ENCODE results near the gene WDR18. TPM values are rescaled to one million over a fixed set of nuclear protein-coding genes. Genes with fewer than 3 reads are reported as not detected.

The WDR18 gene
- polyA plus RNA-seq, 12 donors = 18.9 to 38.0 (median 20.3) TPM; not detected in 1

DNA sequence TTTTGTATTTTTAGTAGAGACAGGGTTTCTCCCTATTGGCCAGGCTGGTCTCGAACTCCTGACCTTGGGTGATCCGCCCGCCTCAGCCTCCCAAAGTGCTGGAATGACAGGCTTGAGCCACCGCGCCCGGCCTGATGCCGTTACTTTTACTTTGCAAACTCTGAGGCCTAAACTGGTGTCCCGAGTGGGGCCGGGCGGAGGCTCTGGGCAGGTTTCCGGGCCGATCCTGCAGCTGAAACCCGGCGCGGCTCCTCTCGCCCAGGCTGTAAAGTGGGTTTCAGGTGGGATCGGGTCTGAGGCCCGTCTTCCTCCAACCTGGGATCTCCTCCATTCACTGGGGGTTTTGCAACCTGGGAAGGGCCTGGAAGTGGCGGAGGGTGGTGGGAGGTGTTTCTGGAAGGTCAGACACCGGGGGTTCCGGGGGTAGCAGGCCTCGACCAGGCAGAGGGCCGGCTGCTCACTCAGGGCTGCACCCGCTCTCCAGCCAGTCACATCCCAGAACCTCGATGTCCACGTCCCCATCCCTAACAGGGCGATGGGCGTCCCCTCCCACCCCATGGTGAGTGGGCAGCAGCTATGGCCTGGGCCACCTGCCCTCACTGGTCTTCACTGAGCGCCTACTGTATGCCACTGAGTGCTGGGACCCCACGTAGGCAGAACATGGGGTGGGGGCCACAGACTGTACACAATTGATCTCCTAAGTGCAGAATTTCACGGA is 21.3 kb upstream of the WDR18 start:
- DNase-seq = no peak

DNA sequence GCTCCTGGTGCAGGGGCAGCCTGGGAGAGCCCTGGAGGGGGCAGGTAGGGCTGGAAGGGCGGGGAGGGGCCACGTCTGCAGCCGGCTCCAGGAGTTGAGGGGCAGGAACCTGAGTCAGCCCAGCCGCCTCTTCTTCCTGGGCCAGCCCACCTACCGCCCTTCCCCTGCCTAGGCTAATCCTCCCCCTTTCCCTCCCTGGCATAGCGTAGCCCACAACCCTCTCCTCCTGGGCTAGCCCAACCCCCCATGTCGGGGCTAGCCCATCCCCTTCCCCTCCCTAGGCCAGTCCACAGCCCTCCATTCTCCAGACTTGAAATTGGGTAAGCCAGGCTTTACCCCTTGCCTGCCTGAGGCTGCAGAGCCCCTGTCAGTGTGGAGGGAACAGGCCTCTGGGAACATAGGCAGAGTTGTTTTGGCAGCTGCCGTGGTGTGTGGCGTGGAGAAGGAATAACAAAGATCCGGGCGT is 20.6 kb upstream of the WDR18 start:
- no peak for DNase-seq

DNA sequence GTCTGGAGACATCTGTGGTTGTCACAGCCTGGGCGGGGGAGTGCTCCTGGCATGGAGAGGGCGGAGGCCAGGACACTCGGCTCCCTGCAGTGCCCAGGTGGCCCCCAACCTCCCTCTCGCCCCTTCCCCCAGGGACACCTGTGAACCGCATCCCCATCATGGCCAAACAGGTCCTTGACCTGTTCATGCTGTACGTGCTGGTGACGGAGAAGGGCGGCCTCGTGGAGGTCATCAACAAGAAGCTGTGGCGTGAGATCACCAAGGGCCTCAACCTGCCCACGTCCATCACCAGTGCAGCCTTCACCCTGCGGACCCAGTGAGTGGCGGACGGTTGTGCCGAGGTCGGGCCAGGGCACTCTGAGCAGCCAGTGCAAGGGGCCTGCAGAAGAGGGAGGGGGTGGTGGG is 20.0 kb upstream of the WDR18 start:
- DNase-seq = no peak

DNA sequence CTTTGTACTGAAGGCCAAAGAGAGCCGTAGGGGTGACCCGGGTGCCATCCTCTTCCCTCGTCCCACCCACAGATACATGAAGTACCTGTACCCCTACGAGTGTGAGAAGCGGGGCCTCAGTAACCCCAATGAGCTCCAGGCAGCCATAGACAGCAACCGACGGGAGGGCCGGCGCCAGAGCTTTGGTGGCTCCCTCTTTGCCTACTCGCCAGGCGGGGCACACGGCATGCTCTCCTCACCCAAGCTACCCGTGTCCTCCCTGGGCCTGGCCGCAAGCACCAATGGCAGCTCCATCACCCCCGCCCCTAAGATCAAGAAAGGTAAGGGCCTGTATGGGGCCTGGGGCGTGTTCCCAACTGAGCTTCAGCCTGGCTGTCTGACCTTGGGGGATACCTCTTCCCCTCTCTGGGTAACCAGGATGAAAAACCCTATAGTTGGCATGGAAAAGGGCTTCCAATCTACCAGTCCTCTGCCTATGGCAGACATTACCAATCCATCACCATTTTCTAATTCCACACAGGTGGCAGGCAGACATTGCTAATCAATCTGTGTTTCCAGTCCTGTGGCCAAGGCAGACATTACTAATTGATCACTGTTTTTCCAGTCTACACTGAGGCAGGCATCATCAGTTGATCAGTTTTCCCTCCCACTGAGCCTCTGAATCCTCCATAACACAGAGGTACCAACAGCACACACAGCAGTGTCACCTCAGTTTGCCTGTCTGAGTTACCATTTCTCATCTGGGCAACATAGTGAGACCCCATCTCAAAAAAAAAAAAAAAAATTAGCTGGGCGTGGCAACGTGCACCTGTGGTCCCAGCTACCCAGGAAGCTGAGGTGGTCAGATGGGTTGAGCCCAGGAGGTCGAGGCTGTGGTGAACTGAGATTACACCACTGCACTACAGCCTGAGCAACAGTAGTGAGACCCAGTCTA is 19.1 kb upstream of the WDR18 start:
- no peak for DNase-seq

DNA sequence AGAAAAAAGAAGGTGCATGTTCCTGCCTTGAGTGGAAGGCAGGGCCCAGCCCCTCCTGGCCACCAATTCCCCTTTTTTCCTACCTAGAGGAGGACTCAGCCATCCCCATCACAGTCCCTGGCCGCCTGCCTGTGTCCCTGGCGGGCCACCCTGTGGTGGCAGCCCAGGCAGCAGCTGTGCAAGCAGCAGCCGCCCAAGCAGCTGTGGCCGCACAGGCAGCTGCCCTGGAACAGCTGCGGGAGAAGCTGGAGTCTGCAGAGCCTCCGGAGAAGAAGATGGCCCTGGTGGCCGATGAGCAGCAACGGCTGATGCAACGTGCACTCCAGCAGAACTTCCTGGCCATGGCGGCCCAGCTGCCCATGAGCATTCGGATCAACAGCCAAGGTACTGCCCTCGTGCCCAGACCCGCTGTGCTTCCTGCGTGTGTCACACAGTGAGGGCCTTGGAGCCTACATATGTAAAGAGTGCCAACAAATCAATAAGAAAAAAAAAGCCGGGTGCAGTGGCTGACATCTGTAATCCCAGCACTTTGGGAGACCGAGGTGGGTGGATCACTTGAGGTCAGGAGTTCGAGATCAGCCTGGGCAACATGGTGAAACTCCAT is 17.6 kb upstream of the WDR18 start:
- DNase-seq = no peak

DNA sequence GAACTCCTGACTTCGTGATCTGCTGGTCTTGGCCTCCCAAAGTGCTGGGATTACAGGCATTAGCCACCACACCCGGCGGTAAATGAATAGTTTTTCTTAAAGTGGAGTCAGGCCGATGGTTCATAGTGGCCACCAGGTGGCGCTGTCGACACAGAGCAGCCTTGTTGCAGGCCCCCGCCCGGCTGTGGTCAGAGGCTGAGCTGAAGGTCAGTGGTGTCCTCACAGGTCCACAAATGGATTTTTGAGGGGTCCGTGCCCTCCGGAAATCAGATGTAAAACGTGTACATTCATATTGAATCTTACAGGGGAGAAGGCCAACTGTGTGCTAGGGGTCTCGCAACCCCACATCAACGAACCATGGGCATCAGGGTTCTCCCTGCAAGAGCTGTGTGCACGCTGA is 13.4 kb upstream of the WDR18 start:
- DNase-seq = no peak

DNA sequence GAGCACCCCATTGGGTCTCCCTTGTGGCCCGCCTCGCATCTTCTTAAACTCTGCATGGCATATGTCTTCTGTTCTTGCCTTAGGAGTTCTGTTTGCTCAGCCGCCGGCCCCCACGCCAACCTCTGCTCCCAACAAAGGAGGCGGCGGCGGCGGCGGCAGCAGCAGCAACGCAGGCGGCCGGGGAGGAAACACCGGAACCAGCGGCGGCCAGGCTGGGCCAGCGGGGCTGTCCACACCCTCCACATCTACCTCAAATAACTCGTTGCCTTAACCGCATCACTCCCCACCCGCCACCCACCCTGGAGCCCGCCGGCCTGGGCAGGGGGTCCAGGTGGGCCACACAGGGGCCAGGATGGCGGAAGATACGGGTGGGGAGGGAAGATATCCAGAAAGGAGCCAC is 12.3 kb upstream of the WDR18 start:
- no peak for DNase-seq

DNA sequence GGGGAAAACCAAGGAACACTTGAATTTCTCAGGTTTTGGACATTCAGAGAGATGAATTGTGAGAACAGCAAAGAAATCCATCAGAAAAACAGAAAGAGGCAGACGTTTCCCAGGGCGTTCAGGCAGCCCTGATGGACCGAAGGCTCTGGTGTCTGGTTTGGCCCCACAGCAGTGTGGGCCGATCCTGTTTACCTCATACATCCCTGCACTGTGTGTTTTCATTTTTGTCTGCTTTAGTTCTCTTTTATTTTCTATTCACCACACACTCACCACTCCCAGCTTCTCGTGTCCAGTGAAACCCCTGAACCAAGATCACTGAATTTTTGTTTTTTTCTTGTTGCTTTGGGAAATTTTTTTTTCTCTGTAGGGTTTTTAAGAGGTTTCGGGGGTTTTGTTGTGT is 11.9 kb upstream of the WDR18 start:
- no peak for DNase-seq

DNA sequence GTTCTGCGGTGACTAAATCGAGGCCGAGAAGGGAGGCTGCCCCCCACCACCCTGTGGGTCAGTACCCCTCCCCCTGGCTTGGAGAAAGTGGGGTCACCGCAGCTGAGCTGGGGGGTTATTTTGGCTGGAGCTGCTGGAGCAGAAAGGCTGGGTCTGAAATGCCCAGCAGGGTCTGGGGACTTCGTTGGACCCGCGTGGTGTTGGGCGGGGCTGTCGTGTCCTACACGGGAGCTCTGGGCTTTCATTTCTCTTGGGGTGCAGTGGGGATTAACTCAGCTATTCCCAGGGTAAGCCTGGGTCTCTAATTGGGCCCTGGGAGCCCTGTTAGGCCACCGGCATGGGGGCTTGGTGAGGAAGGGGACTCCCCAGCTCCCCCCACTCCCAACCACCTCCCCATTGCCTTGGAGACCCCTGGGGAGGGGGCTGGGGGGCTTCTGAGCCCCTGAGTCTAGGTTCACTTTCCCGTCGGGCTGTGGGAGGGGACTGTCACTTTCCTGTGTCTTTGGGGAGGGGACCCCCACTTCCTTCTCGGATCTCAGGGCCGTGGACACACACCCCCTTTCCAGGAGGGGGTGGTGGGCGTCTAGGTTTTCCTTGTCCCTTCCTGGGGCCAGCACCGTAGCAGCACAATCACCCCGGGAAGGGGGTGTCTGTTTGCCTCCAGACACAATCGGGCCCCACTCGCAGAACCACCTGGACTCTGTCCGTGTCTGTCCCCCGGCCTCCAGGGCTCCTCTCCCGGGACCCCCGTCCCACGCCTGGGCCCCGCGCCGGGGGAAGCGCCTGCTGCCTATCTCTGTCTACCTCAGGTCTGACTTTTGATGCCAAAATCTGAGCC is 10.2 kb upstream of the WDR18 start:
- no peak for DNase-seq

DNA sequence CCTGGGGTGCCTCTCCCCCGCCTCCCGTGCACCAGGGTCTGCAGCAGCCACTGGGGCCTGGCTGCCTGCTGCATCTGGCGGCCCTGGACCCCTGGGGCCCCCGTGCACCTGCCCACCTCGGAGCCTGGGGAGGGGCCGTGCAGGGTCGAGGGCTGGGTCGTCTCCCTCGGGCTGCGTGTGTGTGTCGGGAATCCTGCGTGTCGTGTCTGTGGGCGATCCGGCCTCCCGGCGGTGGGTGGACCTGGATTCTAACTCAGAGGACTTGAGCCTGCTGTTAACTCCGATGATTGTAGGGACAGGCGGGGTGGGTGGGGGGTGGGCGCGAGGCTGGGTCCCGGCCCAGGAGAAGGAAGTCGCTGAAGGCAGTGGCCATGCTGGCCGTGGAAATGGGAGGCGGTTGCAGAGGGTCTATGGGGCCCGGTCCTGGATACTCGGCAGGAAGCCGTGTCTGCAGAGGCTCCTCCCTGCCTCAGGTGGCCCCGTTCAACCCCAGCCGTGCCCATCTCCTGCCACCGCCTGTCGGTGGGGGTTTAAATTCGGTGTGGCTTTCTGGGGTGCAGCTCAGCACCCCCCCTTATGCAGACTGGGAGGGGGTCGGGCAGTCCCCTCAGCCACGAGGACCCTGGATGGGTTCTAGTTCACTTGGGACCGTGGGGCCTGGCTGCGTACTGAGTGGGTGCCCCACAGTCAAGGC is 9.4 kb upstream of the WDR18 start:
- no peak for DNase-seq

DNA sequence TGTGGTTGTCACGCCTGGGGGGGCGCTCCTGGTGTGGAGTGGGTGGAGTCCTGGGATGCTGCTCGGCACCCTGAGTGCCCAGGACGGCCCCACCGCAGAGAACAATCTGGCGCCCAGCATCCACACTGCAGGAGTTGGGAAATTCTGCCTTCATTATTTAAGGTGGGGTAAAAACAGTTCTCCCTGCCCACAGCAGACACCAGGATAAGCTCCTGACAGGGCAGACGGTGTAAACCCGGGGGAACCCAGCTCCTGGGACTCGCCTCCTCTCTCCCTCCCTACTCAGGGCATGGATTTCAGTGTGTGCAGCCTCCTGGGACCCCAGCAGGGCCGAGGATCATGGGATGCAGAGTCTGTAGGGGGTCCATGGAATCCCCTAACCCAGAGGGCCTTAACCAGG is 7.7 kb upstream of the WDR18 start:
- DNase-seq = no peak

DNA sequence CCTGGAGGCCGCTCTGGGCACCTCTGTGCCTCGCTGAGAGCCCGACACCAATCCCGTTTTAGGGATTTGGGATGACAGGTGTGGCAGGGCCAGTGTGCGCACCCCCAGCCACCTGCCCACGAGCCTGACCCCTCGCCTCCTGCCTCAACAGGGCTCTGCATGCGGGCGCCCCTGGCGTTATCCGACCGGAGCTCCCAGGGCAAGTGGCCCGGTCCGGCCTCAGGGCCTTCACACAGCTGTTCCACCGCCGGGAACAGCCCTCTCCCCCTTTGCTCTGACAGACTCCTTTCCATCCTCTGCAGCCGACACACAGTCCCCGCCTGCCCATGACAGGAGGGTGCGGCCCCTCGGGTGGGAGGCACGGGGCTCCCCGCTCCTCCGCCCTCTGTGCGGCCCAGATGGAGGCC is 7.1 kb upstream of the WDR18 start:
- DNase-seq = no peak

DNA sequence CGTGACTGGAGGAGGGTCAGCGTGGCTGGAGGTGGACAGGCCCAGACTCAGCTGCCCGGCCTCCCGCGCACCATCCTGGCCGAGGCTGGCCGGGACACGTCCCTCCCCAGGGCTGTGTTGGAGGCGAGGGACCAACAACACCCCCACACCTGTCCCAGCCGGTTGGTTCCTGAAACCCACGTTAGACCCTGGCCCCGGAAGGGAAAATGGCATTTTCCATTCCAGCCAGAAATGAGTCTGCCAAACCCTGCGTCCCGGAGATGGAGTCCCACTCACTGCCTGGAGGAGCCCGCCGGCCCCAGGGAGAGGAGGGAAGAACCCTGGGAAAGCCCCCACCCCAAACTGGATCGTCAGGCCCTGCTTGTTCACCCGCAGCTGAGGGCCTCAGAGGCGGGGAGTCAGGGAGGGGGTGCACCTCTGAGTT is 4.8 kb upstream of the WDR18 start:
- no peak for DNase-seq

DNA sequence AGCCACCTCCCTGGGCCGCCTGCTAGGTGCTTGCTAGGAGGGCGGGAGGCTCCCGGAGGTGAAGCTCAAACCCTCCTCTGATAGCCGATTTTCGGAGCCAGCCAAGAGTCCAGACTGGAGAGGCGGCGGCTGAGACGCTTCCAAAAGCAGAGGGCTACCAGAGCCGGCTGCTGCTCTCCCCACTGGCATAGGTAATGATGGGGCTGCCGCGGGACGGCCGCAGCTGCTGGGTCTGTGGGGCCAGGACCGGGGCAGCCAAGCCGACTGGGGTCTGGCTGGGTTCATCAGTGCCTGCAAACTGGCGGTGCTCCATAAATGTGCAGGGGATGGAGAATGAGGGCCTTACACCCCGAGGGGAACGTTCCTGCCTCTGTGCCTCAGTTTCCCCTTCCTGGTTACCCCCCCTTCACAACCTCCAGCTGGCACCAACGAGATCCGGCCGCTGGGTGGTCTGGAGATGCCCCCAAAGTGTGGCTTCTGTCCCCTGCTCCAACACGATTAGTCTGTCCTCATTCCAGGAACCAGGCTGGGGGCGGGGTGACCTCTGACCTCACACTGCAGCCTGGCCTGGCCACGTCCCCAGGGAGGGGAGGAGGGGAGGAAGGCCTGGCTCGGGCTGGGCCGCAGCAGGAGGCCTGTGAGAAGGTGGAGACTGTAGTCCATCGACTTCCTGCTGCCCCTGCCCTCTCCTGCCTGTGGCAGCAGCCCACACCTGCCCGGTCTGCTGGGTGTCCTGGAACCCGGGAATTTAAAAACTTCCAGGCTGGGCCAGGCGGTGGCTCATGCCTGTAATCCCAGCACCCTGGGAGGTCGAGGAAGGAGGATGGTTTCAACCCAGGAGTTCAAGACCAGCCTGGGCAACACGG is 3.8 kb upstream of the WDR18 start:
- no peak for DNase-seq

DNA sequence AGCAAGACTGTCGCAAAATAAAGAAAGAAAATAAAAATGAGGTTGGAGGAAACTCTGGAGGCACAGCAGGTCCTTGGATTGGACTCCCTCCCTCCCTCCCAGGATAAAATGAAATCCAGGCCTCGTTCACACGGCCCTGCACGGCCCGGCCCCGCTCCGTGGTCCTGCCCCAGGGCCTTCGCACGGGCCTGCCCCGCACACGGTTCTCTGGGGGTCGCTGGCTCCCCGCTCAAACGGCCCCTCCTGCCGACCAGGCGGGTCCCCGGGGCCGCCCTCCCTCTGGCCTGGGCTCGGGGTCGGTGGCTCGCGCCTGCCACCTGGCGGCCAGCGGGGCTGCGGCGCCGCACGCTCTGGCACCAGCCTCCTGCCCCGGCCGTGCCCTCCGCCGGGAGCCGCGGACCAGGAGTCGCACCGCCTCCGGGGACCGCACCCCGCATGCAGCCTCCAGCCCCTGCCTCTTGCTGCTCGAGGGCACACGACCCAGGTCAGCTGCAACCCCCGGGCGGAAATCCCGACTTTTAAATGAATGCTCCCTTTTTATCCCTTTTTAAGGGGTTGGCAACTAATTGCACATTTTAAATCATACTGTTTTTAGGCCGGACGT is 1.5 kb upstream of the WDR18 start:
- peak; percentile 47 for DNase-seq

DNA sequence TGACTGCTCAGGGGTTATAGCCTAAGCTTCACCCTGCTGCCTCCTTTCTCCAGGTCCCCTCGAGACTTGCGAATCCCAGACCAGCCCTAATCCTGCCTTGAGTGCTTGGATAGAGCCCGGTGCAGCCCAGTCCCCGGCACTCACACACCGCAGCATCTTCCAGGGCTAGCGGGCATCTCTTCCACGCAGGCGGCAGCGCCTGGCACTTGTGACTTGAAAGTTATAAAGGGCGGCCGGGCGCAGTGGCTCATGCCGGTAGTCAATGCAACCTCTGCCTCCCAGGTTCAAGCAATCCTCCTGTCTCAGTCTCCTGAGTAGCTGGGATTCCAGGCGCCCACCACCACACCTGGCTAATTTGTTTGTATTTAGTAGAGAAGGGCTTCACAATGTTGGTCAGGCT is 1.9 kb downstream of the WDR18 start:
- no peak for DNase-seq

DNA sequence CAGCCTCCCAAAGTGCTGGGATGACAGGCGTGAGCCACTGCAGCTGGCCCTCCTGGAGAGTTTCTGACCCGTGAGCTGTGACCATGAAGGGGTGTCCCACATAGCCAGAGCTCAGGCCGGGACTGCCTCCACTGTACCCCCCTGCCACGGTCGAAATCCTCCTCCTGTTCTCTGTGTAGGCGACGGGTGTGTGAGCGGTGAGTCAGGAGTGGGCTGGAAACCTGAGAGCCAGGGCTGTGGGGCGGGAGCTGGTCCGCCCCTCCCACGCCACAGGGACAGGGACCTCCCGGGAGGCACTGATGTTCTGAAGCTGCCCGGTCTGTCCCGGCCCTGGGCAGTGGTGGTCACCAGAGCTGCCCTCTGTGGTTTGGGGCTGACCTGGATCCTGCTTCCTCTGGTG is 3.9 kb downstream of the WDR18 start:
- DNase-seq = no peak

DNA sequence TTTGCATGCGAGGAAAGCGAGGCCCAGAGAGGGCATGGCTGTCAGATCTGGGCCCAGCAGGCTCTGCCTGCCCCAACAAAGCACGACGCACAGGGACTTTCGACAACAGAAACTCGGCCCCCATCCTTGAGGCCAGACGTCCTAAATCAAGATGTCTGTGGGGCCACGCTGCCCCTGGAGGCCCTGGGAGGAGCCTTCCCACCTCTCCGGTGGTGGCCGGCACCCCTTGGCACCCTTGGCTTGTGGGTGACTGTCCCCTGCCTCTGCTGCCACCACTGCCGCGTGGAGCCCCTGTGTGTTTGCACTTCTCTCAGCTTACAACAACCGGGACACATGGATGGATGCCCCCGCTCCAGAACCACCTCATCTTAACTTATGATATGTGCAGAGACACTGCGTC is 4.4 kb downstream of the WDR18 start:
- no peak for DNase-seq

DNA sequence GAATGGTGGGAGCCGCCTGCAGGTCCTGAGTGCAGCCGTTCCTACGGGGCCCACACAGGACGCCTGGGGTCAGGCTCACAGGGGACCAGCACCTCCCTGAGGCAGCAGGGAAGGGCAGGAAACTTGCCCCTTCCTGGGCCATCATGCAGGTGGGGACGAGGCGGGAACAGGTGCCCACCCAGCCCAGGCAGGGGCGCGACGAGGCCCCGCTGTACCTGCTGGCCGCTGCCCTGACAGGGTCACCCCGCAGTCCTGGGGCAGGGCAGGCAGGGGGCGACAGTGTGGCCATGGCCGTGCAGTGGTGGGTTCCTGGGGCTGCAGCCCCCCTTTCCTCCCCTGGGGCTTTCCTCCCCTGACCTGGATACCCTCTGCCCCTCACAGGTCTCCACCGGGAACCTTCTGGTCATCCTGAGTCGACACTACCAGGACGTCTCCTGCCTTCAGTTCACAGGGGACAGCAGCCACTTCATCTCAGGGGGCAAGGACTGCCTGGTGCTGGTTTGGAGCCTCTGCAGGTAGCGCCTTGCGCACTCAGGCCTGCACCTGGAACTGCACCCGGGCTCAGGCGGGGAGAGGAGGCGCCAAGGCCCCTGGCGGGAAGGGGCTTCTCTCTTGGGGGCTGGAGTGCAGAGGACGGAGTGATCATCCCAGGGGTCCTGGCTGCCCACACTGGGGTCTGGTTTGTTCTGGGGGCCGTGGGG is 5.4 kb downstream of the WDR18 start:
- DNase-seq = no peak

Measured in muscle of arm (tissue), 12 donors.